ENCODE measurements around the gene MAU2. TPM values are rescaled to one million over a fixed set of nuclear protein-coding genes. Genes with fewer than 3 reads are reported as not detected.

MAU2 gene
- total RNA-seq, 1 experiment from 2014 or later, result 48.4 TPM

DNA sequence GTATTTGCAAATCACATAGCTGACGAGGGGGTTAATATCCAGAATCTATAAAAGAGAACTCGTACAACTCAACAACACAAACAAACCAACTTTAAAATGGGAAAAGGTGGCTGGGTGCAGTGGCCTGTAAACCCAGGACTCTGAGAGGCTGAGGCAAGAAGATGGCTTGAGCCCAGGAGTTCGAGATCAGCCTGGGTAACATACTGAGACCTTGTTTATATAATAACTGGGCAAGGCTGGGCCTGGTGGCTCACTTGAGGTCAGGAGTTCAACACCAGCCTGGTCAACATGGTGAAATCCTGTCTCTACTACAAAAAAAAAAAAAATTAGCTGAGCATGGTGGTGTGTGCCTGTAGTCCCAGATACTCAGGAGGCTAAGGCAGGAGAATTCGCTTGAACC, 25.7 kb upstream of the MAU2 start:
- peaks cover 39 to 74% (median 59%) of the 10 kb centered on the region in 3 experiments; a peak in 6 of 7 replicates for H3K36me3 Mint-ChIP-seq (ENCODE audit: insufficient read depth in 1 of 3, low read depth in 3 of 3)
- no peaks in the 10 kb centered on the region for H4K20me1 ChIP-seq (ENCODE audit: control insufficient read depth, insufficient read depth, insufficient read length)
- no peaks in the 10 kb centered on the region for H3K79me2 ChIP-seq (ENCODE audit: insufficient read depth, low read length)
- no peak overlapping the region for H3K14ac ChIP-seq (ENCODE audit: insufficient read depth, low read length)
- WGBS (ENCODE audit: extremely low coverage, insufficient read length, low lambda C conversion rate), result no CpG with 5 or more reads among the region's 4 CpGs
- no peaks in the 10 kb centered on the region for H3K4me1 Mint-ChIP-seq
- no peak overlapping the region for H3T11ph ChIP-seq (ENCODE audit: low read length)
- H3K4me1 ChIP-seq (ENCODE audit: insufficient read depth, low read length), result no peaks in the 10 kb centered on the region
- H3K23me2 ChIP-seq (ENCODE audit: insufficient read length, low read depth, low read length, poor library complexity, severe bottlenecking), result no peaks in the 10 kb centered on the region
- no peak overlapping the region for H3K18ac ChIP-seq (ENCODE audit: insufficient read length, low read depth, low read length)
- no peak overlapping the region for H2BK120ac ChIP-seq (ENCODE audit: low read depth, low read length, poor library complexity, severe bottlenecking)
- H2BK20ac ChIP-seq (ENCODE audit: low read depth, low read length, poor library complexity, severe bottlenecking), result no peak overlapping the region
- no peak for TF ChIP-seq CTCF (conservative IDR thresholded peaks at IDR 0.05)
- no peak overlapping the region for H2BK15ac ChIP-seq (ENCODE audit: low read depth, low read length)
- H3K56ac ChIP-seq (ENCODE audit: insufficient read length, low read depth, low read length), result no peak overlapping the region
- no peaks in the 10 kb centered on the region for H3K27me3 Mint-ChIP-seq (ENCODE audit: low read depth)
- H2BK5ac ChIP-seq (ENCODE audit: insufficient read length, low read length), result no peak overlapping the region
- no peak overlapping the region for H3K23ac ChIP-seq (ENCODE audit: insufficient read length, low read depth, low read length)
- H4K5ac ChIP-seq (ENCODE audit: insufficient read length, low read depth, low read length), result no peak overlapping the region
- H3K4ac ChIP-seq (ENCODE audit: low read depth, low read length), result no peak overlapping the region
- no peak for DNase-seq
- no peak overlapping the region for H2BK12ac ChIP-seq (ENCODE audit: insufficient read length, low read depth, low read length)
- no peaks in the 10 kb centered on the region for H3K27me3 ChIP-seq (ENCODE audit: insufficient read depth, low read length)
- H3K79me1 ChIP-seq (ENCODE audit: insufficient read depth, low read depth, low read length, poor library complexity, severe bottlenecking), result no peaks in the 10 kb centered on the region
- H2AK5ac ChIP-seq (ENCODE audit: insufficient read length, low read length), result no peak overlapping the region
- H3K9me3 Mint-ChIP-seq, result no peaks in the 10 kb centered on the region; a peak in 1 of 5 replicates
- no peak overlapping the region for H3K9ac ChIP-seq (ENCODE audit: extremely low read depth, insufficient read length, low read length)
- no peak overlapping the region for H3K27ac ChIP-seq (ENCODE audit: insufficient read length, low read depth, low read length)
- no peak overlapping the region for H3K27ac Mint-ChIP-seq
- no peak overlapping the region for H3K4me2 ChIP-seq (ENCODE audit: insufficient read depth, insufficient read length, low read length)
- H4K91ac ChIP-seq (ENCODE audit: insufficient read length, low read depth, low read length), result no peak overlapping the region
- no peak overlapping the region for H2AFZ ChIP-seq (ENCODE audit: low read length)
- H3K9me3 ChIP-seq (ENCODE audit: control insufficient read depth, low read depth, low read length), result no peaks in the 10 kb centered on the region
- H4K8ac ChIP-seq (replicated peaks; ENCODE audit: insufficient read length, low read depth, low read length), result no peak overlapping the region
- no peak overlapping the region for H3K4me3 Mint-ChIP-seq

All from H9 (cell line).